Measurements from ENCODE around the gene ZFC3H1.
"Not testable (repeated sequence)": the region's sequence is repeated elsewhere in the genome, so short reads cannot be mapped to it uniquely, and the experiment has no call there.

ZFC3H1 gene

DNA sequence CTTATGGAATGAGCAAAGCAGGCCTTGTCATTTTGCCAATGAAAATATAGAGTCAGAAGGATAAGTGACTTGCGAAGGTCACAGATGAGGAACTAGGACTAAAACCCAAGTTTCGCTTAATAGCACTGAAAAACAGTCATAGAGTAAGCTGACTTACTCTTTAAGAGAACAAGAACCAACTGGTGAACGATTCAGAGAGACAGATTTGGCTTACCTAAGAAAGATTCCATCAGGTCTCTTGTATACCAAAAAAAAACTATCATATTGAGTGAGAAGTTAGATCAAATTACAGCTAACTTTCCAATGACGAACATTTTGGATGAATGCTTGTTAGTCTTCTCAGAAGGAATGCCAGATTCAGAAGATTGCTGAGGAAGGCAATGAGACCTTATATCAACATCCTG, 74.2 kb downstream of the ZFC3H1 start:
- H3K4me3 Mint-ChIP-seq: no peak overlapping the region
- H3K4me1 Mint-ChIP-seq: no peaks in the 10 kb centered on the region
- H3K9me3 Mint-ChIP-seq: no peaks in the 10 kb centered on the region
- no peak overlapping the region for H3K27ac Mint-ChIP-seq
- no peaks in the 10 kb centered on the region for H3K36me3 Mint-ChIP-seq (ENCODE audit: low read depth)
- ATAC-seq: no peak
- DNase-seq: no peak
- peaks cover 27% of the 10 kb centered on the region for H3K27me3 Mint-ChIP-seq

DNA sequence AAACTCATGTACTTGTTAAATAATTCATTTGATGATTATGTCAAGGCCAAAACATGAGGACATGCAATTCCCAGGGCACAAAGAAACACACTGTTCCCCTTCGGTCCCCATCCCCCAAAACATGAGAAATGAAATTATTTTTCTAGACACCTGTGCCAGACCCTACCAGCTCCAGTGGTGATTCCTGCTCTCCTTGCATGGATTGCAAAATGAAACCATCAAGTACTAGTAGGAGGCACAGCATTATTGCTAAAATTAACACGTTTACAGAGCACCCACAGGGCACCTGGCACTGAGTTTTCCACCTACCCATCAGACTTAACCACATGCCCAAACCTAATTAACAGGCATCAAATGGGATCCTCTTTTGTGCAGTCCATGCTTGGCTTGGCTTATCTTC, 76.6 kb downstream of the ZFC3H1 start:
- no peak for DNase-seq
- H3K9me3 Mint-ChIP-seq: no peaks in the 10 kb centered on the region
- ATAC-seq: no peak
- H3K27me3 Mint-ChIP-seq: peaks cover 13% of the 10 kb centered on the region
- no peak overlapping the region for H3K4me3 Mint-ChIP-seq
- H3K4me1 Mint-ChIP-seq: no peaks in the 10 kb centered on the region
- H3K27ac Mint-ChIP-seq: no peak overlapping the region
- H3K36me3 Mint-ChIP-seq (ENCODE audit: low read depth): no peaks in the 10 kb centered on the region

GRCh38 chr12:71585218-71585617, 78.4 kb downstream of the ZFC3H1 start:
- Mint-ChIP-seq H3K9me3 (no peaks in the 10 kb centered on the region), H3K27me3 (peaks cover 4% of the 10 kb centered on the region), H3K36me3 (ENCODE audit: low read depth) (no peaks in the 10 kb centered on the region), H3K27ac (no peak overlapping the region), H3K4me3 (no peak overlapping the region), H3K4me1 (no peaks in the 10 kb centered on the region)
- DNase-seq (no peak), ATAC-seq (no peak)

GRCh38 chr12:71584356-71584755, 79.3 kb downstream of the ZFC3H1 start:
- H3K36me3 Mint-ChIP-seq (ENCODE audit: low read depth): no peaks in the 10 kb centered on the region
- no peaks in the 10 kb centered on the region for H3K9me3 Mint-ChIP-seq
- no peaks in the 10 kb centered on the region for H3K4me1 Mint-ChIP-seq
- ATAC-seq (no peak), DNase-seq (no peak)
- no peak overlapping the region for H3K27ac Mint-ChIP-seq
- peaks cover 1% of the 10 kb centered on the region for H3K27me3 Mint-ChIP-seq
- no peak overlapping the region for H3K4me3 Mint-ChIP-seq

DNA sequence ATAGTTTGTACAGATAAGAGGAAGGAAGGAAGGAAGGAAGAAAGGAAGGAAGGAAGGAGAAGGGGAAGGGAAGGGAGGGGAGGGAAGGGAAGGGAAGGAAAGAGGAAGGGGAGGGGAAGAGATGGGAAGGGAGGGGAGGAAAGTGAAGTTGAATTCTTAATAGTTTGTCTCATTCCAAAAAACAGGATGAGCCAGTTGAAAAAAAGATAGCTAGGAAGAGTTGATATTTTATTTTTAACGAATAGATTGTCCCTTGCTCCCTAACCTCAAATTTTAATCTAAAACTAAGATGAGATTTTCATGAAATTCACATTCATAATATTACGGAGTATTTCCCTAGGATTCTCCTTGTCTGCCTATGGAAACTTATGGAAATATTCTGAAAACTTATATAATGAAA, 80.7 kb downstream of the ZFC3H1 start:
- ATAC-seq (no peak), DNase-seq (no peak)
- Mint-ChIP-seq H3K4me1 (no peaks in the 10 kb centered on the region), H3K4me3 (no peak overlapping the region), H3K27me3 (no peaks in the 10 kb centered on the region), H3K27ac (no peak overlapping the region), H3K9me3 (no peaks in the 10 kb centered on the region), H3K36me3 (ENCODE audit: low read depth) (no peaks in the 10 kb centered on the region)

DNA sequence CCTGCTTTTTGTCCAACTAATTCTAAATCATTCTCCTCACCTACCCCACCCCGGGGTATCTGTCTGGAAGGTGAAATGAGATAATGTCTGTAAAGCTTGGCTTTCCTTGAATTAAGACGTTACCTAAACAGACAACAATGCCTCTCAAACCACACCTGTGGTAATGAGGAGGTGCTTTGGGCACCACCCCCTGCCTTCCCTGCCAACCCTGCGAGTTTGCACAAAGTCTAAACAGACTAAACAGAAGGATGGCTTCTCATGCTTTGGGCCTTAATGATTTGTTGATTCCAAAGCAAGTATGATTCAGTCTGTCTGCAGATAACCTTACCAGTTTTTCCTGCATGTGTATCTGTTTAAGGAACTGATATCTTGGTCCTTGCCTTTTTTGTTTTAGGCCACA, 82.4 kb downstream of the ZFC3H1 start:
- no peak for ATAC-seq
- Mint-ChIP-seq H3K27me3 (no peaks in the 10 kb centered on the region), H3K4me1 (no peaks in the 10 kb centered on the region), H3K4me3 (no peak overlapping the region), H3K27ac (no peak overlapping the region), H3K9me3 (no peaks in the 10 kb centered on the region), H3K36me3 (ENCODE audit: low read depth) (no peaks in the 10 kb centered on the region)
- no peak for DNase-seq

DNA sequence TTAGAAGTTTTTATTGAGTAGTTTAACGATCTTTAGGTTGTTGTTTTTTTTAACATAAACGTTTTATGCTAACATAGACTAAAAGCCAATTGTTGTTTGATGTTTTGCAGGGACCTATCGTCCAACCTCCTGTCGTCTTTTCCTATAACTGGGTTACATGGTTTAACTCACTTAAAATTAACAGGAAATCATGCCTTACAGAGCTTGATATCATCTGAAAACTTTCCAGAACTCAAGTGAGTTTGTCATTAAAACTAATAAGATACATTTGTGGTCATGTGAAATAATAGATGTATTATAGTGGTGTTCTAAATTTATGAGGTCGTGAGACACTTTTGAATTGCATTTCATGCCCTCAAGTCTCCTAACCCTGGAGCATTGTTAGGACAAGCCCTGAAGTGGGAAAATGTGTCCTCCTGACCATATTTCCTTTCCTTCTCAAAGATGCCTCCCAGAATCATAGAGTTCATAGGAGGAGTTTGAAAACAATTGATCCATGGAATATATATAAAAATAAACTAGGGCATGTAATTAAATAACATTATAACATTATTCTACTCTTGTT, 84.9 kb downstream of the ZFC3H1 start:
- Mint-ChIP-seq H3K36me3 (ENCODE audit: low read depth) (no peaks in the 10 kb centered on the region), H3K27ac (no peak overlapping the region), H3K27me3 (peaks cover 2% of the 10 kb centered on the region), H3K4me3 (no peak overlapping the region), H3K4me1 (no peaks in the 10 kb centered on the region), H3K9me3 (no peaks in the 10 kb centered on the region)
- ATAC-seq: no peak
- DNase-seq: no peak

- DNase-seq: no peak
- H3K36me3 Mint-ChIP-seq (ENCODE audit: low read depth): no peaks in the 10 kb centered on the region
- no peaks in the 10 kb centered on the region for H3K9me3 Mint-ChIP-seq
- peaks cover 5% of the 10 kb centered on the region for H3K27me3 Mint-ChIP-seq
- ATAC-seq: no peak
- no peaks in the 10 kb centered on the region for H3K4me1 Mint-ChIP-seq
- H3K4me3 Mint-ChIP-seq: no peak overlapping the region
- no peak overlapping the region for H3K27ac Mint-ChIP-seq
These were observed 87.2 kb downstream of the ZFC3H1 start for GRCh38 chr12:71576496-71576895.

- not testable (repeated sequence) for H3K27ac Mint-ChIP-seq; H3K4me3 Mint-ChIP-seq; H3K9me3 Mint-ChIP-seq; H3K36me3 Mint-ChIP-seq (ENCODE audit: low read depth); H3K4me1 Mint-ChIP-seq; ATAC-seq; DNase-seq
- H3K27me3 Mint-ChIP-seq: peaks cover 15% of the 10 kb centered on the region
These were observed 93.8 kb downstream of the ZFC3H1 start for GRCh38 chr12:71569885-71570284.

- Mint-ChIP-seq H3K4me3 (no peak overlapping the region), H3K9me3 (no peaks in the 10 kb centered on the region), H3K27me3 (peaks cover 13% of the 10 kb centered on the region), H3K27ac (no peak overlapping the region), H3K36me3 (ENCODE audit: low read depth) (no peaks in the 10 kb centered on the region), H3K4me1 (no peaks in the 10 kb centered on the region)
- ATAC-seq (no peak), DNase-seq (no peak)
These were observed 96.1 kb downstream of the ZFC3H1 start for GRCh38 chr12:71567537-71567936.

DNA sequence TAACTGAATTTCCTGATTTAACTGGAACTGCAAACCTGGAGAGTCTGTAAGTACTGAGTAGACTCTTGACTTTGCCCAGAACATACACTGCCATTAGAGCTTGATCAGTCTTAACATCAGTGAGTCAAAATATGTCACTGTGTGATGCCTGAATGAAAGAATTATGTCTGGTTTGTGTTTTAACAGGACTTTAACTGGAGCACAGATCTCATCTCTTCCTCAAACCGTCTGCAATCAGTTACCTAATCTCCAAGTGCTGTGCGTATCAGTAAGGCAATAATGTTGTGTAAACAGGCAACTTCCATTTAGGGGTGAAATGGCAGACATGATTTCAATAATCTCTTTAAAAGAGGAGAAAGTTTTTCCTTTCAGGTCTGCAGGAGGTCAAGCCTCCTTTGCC, 97.0 kb downstream of the ZFC3H1 start:
- no peaks in the 10 kb centered on the region for H3K36me3 Mint-ChIP-seq (ENCODE audit: low read depth)
- no peak for DNase-seq
- no peak overlapping the region for H3K4me3 Mint-ChIP-seq
- no peaks in the 10 kb centered on the region for H3K9me3 Mint-ChIP-seq
- ATAC-seq: no peak
- H3K4me1 Mint-ChIP-seq: no peaks in the 10 kb centered on the region
- H3K27me3 Mint-ChIP-seq: peaks cover 10% of the 10 kb centered on the region
- no peak overlapping the region for H3K27ac Mint-ChIP-seq

DNA sequence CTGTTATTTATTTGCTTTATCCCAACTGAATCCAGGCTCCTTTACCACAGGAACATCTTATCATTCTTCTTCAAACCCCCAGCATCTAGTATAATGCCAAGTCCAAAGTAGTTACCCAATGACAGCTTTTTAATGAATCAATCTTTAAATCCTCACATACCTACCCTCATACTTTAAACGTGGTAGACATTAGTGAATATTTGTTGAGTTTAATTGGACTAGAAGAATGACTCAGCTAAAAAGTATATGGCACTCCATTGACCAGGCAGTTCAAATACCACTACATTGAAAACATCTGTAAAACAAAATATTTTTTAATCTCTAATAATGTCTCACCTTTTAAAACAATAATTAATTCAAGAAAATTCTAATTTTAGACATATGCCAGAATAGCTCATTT, 98.1 kb downstream of the ZFC3H1 start:
- no peaks in the 10 kb centered on the region for H3K4me1 Mint-ChIP-seq
- no peaks in the 10 kb centered on the region for H3K9me3 Mint-ChIP-seq
- H3K36me3 Mint-ChIP-seq (ENCODE audit: low read depth): no peaks in the 10 kb centered on the region
- peaks cover 9% of the 10 kb centered on the region for H3K27me3 Mint-ChIP-seq
- no peak for ATAC-seq
- H3K4me3 Mint-ChIP-seq: no peak overlapping the region
- no peak for DNase-seq
- H3K27ac Mint-ChIP-seq: no peak overlapping the region

- ATAC-seq: no peak
- DNase-seq: no peak
- Mint-ChIP-seq H3K9me3 (no peaks in the 10 kb centered on the region), H3K4me3 (no peak overlapping the region), H3K27me3 (peaks cover 2% of the 10 kb centered on the region), H3K36me3 (ENCODE audit: low read depth) (no peaks in the 10 kb centered on the region), H3K4me1 (no peaks in the 10 kb centered on the region), H3K27ac (no peak overlapping the region)
These were observed 100.7 kb downstream of the ZFC3H1 start for GRCh38 chr12:71562676-71563595.

Measured in activated naive CD8-positive, alpha-beta T cell treated with anti-CD3 and anti-CD28 coated beads, Interleukin-2, amount 50 U/mL, for 24 hours (primary cell).